Stimulated activated CD4-positive, alpha-beta T cell treated with anti-CD3 and anti-CD28 coated beads, Interleukin-4, amount 100 ng/mL, for 1 hour (primary cell): ENCODE results near the gene KCNA5.

Source experiments
- DNase-seq: peaks from one replicate; pipeline ENCODE4 v3.0.0-alpha.2; 2020

KCNA5 gene

GRCh38 chr12:5068126-5068525 lies 24.4 kb downstream of the KCNA5 start:
- DNase-seq: no peak

DNA sequence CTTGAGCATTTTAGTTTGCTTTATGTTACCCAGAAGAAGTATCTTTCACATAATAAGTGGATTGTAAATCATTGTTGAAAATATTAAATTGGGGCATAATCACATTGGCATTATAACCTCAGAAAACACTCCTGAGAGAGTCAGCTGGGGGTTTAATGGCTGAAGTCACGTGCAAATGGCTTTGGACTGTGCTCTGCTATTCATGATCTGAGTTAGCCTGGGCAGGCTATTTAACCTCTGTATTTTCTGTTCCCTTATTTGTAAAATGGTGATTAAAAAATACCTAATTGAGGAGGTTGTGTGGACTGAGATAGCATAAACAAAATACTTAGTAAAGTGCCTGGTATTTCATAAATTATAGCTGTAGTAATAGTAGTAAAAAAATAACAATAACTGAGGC lies 24.9 kb downstream of the KCNA5 start:
- no peak for DNase-seq

DNA sequence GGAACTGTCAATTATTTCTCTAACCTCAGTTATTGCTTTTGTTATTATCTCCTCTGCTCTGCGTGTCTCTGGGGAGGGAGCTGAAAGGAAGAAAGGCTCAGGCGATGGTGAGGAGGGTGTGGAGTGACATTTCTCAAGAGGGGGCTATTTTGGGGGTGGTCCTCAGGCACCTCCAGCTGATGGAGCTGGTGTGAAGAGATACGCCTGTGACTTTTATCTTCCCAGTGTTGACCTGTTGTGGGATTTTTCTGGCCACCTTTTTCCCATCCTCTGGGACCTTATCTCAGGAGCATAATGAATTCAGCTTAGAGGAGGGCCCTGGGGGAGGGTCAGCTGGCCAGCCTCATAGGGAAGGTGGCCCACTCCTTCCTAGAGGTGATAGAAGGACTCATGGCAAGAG lies 26.4 kb downstream of the KCNA5 start:
- no peak for DNase-seq

DNA sequence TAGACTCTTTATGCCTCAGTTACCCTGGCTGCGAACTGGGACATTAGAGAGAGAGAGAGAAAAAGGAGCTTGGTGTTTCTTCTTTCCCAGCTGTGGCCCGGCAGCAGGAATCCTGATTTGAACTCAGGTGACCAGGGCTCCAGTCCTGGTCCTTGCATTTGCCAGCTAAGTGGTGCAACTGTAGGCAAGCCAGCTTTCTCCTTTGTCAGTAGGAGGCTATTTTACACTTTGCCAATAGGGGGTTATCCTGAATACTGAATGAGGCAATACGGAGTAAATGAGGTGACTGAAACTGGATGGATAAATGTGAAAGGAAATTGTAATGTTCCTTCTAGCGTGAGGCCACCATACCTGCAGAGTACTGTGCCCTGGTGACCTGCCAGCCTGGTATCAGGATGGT lies 27.8 kb downstream of the KCNA5 start:
- DNase-seq: no peak

DNA sequence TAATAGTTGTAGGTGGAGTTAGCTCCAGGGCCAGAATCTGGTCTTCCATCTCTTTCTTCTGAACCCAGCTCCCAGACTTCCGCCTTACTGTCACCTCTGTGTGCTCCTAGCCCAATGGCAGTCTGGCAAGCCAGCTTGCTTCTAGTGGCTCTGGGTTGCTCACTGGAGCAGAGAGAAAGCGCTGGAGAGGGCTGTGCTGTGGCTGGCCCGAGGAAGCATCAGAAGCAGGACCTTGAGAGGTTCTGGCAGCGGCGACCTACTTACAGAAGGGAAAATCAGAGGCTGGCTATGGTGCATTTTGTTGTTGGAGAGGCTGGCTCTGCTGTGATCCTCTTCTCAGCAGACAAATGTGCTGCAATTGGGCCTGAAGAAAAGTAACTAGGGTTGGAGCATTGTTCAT lies 28.6 kb downstream of the KCNA5 start:
- no peak for DNase-seq

DNA sequence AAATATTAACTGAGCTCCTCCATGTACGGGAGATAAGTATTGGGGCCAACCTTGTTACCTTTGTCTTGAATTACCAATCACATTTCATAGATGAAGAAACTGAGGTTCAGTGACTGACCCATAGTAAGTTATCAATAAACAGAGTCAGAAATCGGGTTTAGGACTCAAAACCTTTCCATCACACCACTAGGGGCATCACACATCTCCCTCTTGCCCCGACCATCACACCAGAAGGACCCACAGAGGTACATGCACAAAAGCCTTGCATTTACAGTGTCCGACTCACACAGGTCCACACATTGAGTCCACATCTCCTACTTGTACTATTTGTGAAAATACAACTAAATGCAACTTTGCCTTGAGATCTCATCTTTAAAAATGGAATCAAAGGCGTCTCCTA lies 29.4 kb downstream of the KCNA5 start:
- DNase-seq: no peak

DNA sequence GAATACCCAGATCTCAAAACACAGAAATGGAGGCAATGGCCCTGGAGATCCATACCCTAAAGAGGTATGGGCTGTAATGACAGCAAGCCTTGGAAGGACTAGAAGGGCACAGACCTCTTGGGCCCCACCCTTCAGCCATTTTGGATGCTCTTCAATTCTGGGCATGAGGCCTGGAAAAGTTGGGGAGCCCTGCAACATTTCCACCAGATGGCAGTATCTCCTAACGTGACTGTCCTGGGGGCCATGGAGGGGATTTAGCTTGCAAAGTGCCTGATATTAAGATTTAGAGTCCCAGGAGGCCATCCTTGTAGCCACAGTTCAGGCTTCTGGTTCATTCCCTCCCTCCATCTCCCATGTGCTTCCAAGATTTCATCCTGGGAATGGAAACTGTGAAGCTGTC lies 30.2 kb downstream of the KCNA5 start:
- no peak for DNase-seq

DNA sequence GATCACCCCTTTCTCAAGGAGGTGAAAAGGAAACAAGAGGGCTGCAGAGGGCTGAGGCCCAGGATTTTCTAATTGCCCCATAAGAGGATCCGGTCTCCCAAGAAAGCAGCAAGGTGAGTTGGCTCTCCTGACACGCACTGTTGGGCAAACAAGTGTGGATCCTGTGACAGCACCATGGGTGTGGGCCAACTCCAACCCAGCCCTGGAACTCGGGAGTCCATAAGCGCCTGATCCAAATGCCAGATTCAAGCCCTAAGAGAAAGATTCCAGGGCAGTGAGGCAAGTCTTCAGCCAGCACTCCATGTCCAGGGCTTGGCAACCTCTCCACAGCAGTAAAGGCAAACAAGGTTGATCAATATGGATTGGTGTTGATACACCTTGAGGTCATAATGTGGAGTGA lies 33.1 kb downstream of the KCNA5 start:
- DNase-seq: no peak

GRCh38 chr12:5078423-5078822 lies 34.7 kb downstream of the KCNA5 start:
- no peak for DNase-seq

DNA sequence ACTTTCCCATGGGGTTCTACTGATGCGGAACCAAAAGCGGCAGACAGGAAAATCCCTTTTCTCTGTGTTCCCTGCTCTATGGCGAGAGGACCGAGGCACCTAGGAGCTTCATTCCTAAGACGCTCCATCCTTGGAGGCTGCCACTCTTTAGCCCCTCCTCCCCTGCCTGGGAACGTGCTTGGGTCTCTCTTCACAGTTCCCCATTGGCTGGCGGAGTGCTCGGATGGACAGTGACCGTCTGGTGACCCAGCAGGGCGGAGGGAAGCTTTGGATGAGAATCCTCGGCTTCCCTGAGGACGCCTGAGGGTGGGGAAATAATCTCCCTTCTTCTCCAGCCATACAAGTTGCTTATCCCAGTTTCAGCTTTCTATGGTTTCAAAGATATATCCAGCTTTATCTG lies 37.3 kb downstream of the KCNA5 start:
- no peak for DNase-seq

DNA sequence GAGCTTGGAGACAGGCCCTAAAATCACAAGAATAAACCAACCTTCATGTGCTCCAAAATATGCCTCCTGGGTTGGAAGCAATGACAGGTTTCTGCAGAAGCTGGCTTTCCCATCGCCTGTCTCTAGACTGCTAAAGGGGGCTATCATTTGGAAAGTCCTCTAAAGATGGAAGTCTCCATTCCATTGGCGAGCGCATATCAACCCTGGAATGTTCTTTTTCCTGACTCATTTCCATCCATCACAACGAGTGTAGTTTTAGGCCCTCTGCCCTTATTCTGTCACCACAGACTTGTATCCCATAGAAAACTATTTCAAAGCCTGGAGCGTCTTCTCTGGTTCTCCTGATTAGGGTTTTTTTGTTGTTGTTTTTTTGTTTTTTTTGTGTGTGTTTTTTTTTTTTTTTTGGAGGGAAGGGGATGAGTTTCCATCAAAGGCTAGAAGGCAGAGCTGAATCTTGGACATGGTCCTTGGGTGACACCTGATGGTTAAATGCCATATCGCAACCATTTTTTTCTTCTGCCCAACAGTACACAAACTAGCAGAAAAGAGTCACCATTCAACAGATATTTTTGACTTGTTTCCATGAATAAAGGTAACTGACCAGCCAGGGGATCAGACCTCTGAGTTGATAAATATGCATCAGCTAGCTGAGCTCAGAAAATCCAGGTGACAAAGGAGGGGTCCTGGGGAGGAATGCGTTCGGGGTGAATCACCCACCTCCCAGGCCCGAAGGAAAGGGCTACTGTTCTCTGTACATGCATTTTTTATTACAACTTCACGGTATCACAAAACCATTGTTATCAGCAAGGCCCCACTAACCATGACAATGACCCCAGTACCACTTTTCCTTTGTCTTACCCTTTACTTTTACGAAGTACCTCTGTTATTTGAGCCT lies 40.5 kb downstream of the KCNA5 start:
- no peak for DNase-seq

DNA sequence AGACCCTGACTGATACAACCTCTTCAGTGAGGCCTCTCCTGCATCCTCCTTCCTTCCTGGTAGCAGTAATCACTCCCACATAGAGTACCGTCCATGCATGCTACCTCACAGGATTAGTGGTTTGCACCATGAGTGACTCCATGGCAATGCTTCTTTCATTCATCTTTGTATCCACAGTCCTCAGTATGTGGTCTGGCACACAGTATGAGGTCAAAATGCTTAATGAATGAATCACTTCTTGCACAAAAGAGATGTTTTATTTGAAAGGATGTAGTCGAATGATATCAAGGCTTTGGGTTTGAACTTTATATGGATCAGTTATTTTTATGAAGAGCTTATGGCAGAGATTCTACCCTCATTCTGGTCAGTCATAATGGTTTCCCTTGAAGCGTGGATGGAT lies 42.2 kb downstream of the KCNA5 start:
- DNase-seq: no peak

DNA sequence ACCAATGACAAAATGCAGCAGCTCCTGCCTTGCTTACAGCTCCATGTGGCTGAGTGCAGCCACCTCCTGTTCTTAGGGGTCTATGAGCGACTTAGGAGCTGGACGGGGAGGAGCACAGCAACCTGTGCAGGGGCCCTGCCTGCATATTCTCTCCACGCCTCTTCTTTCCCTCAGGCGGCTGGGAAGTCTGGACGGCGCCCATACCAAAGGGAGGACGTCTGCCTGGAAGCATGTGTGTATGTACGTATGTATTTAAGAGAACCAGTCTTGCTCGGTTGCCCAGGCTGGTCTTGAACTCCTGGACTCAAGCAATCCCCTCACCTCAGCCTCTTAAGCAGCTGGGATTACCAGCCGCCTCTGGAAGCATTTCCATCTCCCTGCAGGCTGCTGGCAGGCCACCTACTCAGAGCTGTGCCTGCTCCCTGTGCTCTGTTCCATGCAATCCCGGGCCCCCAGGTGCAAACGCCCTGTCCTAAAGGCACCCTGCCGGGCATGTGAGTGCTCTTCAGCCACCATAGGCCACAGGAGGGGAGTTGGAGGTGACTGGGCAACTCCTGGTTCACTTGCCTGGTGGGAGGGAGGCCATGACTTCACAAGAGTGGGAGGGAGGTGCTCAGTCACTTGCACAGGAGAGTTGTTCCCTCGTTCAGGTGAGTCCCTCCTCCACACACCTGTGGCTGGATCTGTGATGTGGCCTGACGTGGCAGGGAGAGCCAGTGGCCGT lies 44.3 kb downstream of the KCNA5 start:
- DNase-seq: no peak

DNA sequence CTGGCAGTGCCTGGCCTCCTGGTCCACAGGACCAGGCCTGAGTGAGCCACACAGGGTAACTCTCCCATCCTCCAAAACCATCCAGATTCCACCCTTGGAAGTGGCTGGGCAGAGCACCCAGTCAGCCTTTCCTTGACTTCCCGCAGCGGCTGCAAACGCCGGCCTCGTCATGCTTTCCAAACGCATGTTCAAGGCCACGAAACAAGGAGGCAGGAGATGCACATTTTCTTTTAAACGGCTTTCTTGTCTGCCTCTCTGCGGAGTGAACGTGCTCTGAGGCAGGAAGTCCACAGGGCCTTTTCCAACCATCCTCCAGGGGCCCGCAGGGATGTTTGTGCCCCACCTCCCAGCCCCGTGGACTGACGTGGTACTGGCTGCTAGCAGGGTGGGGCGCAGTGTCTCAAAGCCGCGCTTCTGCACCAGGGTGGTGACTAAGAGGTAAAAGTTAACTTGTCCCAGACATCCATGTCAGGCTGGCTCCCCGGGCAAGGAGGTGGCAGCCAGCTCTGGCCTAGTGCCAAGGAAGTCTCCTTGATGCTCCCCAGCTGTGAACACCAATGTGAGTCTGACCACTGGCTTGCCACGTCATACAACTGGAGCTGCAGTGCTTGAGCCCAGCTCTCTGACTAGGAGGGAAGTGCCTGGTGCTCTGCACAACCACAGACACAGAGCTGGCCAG lies 45.0 kb downstream of the KCNA5 start:
- no peak for DNase-seq

- no peak for DNase-seq
These were observed 50.9 kb downstream of the KCNA5 start for GRCh38 chr12:5094551-5094950.

DNA sequence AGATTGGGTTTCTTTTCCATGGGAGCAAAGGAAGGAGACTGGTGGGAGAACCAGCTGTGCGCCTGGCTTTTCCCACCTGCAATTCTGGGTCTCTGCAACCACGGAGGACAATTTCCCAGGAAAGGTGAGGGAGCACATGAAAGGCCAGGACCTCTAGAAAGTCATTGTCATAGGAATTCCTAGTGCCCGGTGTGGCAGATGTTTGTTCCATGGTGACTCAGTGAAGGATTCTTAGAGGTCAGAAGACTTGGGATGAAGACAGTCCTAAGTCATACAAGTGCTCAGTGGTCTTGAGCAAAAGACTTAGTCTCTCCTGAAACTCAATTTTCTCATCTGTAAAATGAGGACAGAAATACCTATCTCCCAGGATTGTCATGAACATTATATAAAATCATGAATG lies 51.3 kb downstream of the KCNA5 start:
- DNase-seq: no peak
